ENCODE data around the gene NEK1.

NEK1 gene

DNA sequence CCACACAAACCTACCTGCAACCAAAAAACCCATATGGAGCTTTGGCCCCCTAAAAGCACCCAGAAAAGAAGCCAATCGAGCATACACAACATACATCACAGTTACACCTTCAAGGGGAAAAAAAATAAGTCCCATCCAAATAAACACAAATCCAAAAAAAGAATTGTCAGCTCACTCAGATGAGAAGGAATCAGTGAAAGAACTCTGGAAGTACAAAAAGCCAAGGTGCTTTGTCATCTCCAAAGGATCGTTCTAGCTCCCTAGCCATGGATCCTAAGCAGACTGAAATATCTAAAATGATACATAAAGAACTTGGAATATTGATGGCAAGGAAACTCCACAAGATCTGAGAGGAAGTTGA, 119.2 kb downstream of the NEK1 start:
- DNase-seq (ENCODE audit: low read depth) = no peak
- H3K4me3 ChIP-seq (ENCODE audit: low read depth, low read length) = no peak overlapping the region
- TF ChIP-seq, protein P1, sequence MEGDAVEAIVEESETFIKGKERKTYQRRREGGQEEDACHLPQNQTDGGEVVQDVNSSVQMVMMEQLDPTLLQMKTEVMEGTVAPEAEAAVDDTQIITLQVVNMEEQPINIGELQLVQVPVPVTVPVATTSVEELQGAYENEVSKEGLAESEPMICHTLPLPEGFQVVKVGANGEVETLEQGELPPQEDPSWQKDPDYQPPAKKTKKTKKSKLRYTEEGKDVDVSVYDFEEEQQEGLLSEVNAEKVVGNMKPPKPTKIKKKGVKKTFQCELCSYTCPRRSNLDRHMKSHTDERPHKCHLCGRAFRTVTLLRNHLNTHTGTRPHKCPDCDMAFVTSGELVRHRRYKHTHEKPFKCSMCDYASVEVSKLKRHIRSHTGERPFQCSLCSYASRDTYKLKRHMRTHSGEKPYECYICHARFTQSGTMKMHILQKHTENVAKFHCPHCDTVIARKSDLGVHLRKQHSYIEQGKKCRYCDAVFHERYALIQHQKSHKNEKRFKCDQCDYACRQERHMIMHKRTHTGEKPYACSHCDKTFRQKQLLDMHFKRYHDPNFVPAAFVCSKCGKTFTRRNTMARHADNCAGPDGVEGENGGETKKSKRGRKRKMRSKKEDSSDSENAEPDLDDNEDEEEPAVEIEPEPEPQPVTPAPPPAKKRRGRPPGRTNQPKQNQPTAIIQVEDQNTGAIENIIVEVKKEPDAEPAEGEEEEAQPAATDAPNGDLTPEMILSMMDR (IDR thresholded peaks at IDR 0.05; ENCODE audit: low read depth, low read length, missing control alignments) = no peak

DNA sequence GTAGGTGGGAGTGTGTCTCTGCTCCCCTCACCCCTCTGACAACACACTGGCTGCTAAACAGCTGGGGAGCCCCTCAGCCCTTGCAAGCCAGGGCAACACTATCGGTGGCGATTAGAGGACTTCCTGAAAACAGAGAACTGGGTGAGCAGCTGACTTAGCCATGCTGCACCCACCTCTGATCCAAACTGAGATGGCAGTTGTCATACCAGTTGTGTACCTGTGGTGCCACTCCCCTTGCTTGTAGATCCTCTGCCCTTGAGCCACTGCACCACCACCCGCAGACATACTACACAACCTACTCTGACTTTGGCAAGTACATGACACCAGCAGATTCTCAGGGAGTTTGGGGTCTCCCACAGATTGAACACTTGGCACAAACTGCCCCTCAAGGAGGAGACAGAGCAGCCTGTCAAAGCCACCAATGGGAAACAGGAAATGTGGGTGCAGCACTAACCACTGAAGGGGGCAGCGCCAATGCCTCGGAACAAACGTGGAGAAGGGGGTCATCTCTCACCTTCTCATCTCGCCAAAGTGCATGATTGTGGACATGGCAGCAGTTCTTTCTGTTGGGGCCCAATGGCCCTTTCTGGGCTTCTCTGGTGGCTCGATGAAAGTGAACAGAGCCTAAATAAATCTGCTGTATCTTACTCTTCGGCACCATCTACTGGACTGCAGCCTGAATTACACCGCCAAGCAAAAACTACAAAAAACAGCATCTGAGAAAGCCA, 119.8 kb downstream of the NEK1 start:
- TF ChIP-seq, protein P1 (IDR thresholded peaks at IDR 0.05; ENCODE audit: low read depth, low read length, missing control alignments) = peak; percentile 89
- H3K4me3 ChIP-seq (ENCODE audit: low read depth, low read length) = no peak overlapping the region
- DNase-seq (ENCODE audit: low read depth) = peak; percentile 15

DNA sequence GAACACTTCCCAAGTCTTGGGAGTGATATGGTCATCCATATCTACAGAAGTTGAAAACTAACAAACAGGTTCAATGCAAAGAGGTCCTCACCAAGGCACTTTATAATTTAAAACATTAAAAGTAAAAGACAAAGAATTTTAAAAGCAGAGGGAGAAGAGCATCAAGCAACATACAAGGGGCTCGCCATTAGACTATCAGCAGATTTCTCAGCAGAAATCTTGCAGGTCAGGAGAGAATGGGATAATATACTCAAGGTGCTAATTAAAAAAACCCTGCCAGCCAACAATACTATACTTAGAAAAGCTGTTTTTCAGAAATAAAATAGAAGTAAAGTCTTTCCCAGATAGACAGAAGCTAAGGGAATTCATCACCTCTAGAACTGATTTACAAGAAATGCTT, 121.2 kb downstream of the NEK1 start:
- no peak overlapping the region for H3K4me3 ChIP-seq (ENCODE audit: low read depth, low read length)
- no peak for DNase-seq (ENCODE audit: low read depth)
- TF ChIP-seq, protein P1 (IDR thresholded peaks at IDR 0.05; ENCODE audit: low read depth, low read length, missing control alignments) = no peak

DNA sequence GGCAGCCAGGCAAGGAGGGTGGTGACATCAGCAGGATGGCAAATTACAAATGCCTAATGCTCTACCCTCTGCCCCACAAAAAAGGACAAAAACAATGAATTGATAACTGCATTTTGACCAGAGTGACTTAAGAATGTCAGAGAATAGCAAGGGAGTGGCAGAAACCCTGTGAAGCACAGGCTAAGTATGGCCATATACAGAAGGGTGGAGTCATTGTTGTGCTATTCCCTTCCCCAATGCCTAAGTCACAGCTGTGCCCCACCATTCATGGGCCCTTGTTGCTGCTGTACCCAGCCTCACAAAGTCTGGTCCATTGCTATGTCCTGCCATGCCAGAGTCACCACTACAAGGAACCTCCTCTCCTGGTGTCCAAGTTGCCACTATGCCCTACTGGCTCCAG, 123.1 kb downstream of the NEK1 start:
- TF ChIP-seq, protein P1 (IDR thresholded peaks at IDR 0.05; ENCODE audit: low read depth, low read length, missing control alignments) = no peak
- DNase-seq (ENCODE audit: low read depth) = no peak
- no peak overlapping the region for H3K4me3 ChIP-seq (ENCODE audit: low read depth, low read length)

DNA sequence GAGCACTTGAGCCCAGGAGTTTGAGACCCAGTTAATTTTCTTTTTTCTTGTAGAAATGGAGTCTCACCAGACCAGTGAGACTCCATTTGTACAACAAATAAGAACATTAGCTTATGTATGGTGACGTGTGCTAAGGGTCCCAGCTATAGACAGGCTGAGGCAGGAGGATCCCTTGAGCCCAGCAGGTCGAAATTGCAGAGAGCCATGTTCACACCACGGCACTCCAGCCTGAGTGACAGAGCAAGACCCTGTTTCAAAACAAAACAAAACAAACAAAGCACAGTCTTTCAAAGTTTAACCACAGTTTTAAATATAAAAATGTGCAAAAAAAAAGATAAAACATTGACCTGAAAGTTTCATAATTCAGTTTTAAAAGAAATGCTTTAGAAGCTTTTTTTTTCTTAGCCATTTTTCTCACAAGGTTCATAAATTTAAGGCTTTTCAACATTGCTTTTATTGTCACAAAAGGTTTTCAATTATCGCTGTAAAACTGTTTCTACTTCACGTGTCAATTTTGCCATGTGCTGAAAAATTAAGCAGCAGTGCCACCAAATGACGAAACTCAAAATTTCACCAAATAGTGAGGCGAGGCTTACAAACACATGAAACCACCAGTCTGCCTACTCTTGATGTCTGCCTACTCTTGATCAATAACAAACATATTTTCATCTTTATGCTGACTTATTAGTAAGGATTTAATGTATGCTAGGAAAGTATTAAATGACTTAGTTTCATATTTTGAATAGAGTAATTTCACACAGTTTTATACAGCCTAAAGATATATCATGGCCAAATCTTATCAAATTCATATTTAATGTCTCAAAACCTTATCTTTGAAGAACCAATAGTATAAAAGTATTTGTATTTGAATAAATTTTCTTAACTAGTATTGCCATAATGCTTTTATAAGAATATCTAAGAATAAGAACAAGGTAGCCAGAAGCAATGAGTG, 126.3 kb downstream of the NEK1 start:
- H3K4me3 ChIP-seq (ENCODE audit: low read depth, low read length) = no peak overlapping the region
- peak; percentile 47 for DNase-seq (ENCODE audit: low read depth)
- TF ChIP-seq, protein P1 (IDR thresholded peaks at IDR 0.05; ENCODE audit: low read depth, low read length, missing control alignments) = peak; percentile 52

DNA sequence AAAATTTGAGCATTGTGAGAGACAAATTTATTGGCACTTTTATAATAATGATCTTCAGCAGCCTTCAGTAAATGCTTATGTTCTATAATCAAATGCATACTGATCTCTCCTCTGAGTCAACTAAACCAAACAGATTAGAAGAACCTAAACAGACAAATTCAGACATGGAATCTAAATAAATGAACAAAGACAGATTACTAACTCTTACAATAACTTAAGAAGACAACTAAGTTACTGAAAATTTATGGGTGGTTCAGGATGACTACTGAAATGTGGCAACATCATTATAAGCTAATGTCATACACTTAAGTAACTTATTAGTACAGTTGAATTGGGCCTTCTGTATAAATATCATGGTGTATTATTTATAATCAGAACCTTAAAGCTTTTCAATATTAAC, 127.3 kb downstream of the NEK1 start:
- TF ChIP-seq, protein P1 (IDR thresholded peaks at IDR 0.05; ENCODE audit: low read depth, low read length, missing control alignments) = no peak
- no peak for DNase-seq (ENCODE audit: low read depth)
- H3K4me3 ChIP-seq (ENCODE audit: low read depth, low read length) = no peak overlapping the region
